GM21447 (cell line): ENCODE data around the gene GNG10.
"Not testable (repeated sequence)": the region's sequence is repeated elsewhere in the genome, so short reads cannot be mapped to it uniquely, and the experiment has no call there.

ENCODE experiments used
- ATAC-seq: cut with Tn5 transposase; IDR thresholded peaks from one replicate; pipeline ENCODE4 v1.9.1; 2021; ENCODE audit not compliant: unreplicated experiment

The GNG10 gene

DNA sequence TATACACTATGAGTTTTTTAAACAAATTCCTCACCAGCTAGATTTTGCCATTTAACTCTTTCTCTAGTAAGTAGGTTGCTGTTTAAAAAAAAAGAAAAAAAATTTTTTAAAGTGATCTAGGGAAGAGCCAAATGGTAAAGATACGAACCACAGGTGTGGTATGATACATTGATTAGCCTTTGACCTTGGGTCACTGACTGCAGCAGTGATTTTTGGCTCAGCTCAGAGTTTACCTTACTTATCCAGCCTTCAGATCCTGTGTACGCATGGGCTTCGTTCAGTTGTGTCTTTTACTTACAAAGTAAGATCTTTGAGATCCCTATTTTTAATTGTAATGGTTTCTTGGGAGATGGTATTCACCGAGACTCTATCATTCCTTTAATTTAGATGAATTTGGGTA lies 12.4 kb upstream of the GNG10 start:
- ATAC-seq: no peak

- ATAC-seq: no peak
Measured at GRCh38 chr9:111657051-111657450, 4.4 kb upstream of the GNG10 start.

GRCh38 chr9:111658943-111659342 lies 2.5 kb upstream of the GNG10 start:
- ATAC-seq: no peak

GRCh38 chr9:111659691-111660090 lies 1.7 kb upstream of the GNG10 start:
- ATAC-seq: no peak

- peak; percentile 35 for ATAC-seq
Measured at GRCh38 chr9:111661802-111662521, 557 bp downstream of the GNG10 start.

DNA sequence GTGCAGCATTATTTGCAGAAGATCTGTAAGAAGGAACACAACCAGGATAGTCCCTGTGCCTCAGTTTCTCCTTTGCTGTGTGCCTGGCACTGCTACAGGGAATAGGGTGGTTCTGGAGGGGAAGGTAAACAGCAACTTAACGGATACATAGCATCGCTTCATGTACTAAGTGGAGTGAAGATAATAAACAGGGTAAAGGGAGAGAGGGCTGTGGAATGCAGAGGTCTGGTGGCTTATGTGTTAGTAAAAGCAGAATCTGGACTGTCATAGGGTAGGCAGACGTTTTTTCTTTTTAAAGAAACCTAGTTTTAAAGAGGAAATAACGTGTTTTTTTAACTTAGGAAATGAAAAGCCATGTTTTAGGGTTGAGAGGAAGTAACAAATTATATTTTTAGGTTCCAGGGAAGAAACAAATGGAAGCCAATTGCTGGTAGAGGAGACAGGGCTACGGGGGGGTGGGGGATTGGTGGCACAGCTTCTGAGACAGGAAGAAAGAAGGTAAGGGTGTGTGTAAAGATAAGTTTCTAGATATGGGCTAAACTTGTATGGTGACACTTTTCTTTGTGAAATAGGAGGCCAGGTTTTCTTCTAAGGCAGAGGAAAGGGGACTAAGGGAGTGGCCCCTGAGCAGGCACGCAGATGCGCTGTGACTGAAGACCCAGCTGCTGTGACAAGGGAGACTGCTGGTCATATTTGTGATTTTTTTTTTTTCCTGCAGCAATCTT lies 1.3 kb downstream of the GNG10 start:
- no peak for ATAC-seq

GRCh38 chr9:111663301-111663823 lies 2.0 kb downstream of the GNG10 start:
- no peak for ATAC-seq

GRCh38 chr9:111668026-111668573 lies 6.7 kb downstream of the GNG10 start:
- ATAC-seq: no peak

DNA sequence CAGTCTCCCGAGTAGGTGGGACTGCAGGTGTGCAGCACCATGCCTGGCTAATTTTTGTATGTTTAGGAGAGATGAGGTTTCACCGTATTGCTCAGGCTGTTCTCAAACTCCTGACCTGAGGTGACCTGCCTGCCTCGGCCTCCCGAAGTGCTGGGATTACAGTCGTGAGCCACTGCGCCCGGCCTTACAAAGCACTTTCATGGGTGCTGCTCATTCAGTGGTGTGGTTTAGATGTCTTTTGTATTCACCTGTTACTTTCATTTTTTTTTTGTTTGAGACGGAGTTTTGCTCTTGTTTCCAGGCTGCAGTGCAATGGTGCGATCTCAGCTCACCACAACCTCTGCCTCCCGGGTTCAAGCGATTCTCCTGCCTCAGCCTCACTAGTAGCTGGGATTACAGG lies 7.2 kb downstream of the GNG10 start:
- ATAC-seq: not testable (repeated sequence)

DNA sequence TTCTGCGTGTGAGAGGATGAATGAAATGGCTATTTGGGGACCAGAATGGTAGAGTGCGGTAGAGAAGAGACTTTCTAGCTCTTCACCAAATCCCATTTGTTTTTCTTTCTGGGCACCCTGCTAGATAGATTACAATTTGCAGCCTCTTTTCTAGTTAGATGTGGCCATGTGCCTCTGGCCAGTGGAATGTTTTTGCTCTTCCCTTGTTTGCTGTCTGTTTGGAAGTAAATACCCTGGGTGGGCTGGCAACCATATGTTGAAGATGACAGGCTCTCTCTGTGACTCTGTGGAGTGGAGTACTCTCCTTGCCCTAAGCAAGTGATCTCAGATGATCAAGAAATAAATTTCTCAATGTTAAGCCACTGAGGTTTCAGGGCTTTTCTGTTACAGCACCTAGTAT lies 12.9 kb downstream of the GNG10 start:
- ATAC-seq: no peak

- no peak for ATAC-seq
Measured at GRCh38 chr9:111676116-111676515, 14.7 kb downstream of the GNG10 start.

DNA sequence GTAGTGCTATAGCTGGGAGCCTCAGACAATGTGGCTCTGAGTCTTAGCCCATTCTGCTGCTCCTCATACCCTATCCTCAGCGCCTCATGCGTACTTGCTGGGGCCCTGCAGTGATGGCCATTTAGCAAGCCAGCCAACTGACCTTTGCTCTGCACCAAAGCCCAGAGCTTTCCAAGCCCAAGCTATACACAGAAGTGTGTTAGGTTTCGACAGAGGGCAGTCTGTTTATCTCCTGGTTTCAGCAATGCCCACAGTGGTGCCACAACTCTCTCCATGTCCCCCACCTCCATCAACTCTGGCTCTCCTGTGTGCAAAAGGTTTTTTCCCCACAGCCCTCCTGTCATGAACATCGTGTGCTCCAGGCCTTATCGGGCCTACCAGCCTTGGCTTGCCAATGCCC lies 16.9 kb downstream of the GNG10 start:
- ATAC-seq: no peak

DNA sequence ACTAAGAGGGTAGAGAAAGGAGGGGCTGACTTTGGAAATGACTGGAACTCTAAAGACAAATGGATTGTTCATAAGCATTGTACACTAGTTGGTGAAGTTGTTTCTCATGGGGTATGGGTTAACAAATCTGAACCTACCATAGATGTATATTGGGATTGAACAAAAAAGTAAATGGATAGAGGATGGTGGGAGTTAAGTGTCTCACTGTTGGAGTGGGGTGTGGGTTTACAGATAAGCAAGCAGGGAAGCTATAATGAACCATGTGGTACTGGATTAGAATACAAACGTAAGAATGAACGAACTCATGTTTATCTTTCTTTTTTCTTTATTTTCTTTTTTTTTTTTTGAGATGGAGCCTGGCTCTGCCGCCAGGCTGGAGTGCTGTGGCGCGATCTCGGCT lies 17.8 kb downstream of the GNG10 start:
- no peak for ATAC-seq

GRCh38 chr9:111683392-111683791 lies 22.0 kb downstream of the GNG10 start:
- no peak for ATAC-seq

- ATAC-seq: no peak
Measured at GRCh38 chr9:111691672-111692329, 30.4 kb downstream of the GNG10 start.

GRCh38 chr9:111696796-111697195 lies 35.4 kb downstream of the GNG10 start:
- no peak for ATAC-seq

- ATAC-seq: no peak
Measured at GRCh38 chr9:111700776-111701175, 39.4 kb downstream of the GNG10 start.

- ATAC-seq: no peak
Measured at GRCh38 chr9:111704503-111704902, 43.1 kb downstream of the GNG10 start.

GRCh38 chr9:111711548-111711947 lies 50.1 kb downstream of the GNG10 start:
- ATAC-seq: no peak

GRCh38 chr9:111712369-111712768 lies 51.0 kb downstream of the GNG10 start:
- no peak for ATAC-seq

DNA sequence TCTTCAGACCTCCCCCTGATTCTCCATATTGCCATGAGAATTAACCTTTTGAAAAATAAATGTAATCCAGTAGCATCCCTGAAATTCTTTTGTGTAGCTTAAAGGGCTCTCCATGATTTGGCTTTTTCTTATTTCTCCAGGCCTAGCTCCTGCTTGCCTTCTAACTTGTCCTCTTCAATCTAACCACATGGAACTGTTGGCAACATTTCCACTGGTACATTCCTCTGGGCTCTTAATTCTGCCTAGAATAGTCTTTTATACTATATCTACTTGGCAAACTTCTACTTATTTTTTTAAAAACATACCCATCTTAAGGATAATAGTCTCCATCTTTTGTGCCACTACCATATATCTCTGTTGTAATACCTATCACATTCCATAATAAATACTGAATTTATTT lies 54.1 kb downstream of the GNG10 start:
- no peak for ATAC-seq

DNA sequence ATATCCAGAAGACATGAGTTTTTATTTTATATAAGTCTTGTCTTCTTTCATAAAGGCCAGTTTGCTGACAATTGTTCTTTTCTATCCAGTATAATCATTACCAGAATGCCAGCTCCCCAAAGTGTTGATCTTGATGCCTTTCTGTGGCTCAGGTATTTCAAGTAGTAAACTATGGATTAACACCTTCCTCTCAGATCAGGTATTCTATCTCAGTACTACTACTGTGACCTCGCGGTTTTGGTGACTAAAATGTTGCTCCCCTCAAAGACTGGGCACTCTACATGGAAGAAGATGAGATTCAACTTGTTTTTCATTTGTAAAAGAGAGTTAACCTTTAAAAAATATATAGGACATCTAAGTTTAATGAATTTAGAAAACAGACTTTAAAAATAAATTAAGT lies 58.1 kb downstream of the GNG10 start:
- no peak for ATAC-seq
